HG03159 (cell line): ENCODE results near the gene SERP1.

Experiments
- ATAC-seq: cut with Tn5 transposase; IDR thresholded peaks from one replicate; pipeline ENCODE4 v1.9.1; 2021; ENCODE audit warnings: mild to moderate bottlenecking, moderate library complexity; ENCODE audit not compliant: unreplicated experiment

Gene SERP1

DNA sequence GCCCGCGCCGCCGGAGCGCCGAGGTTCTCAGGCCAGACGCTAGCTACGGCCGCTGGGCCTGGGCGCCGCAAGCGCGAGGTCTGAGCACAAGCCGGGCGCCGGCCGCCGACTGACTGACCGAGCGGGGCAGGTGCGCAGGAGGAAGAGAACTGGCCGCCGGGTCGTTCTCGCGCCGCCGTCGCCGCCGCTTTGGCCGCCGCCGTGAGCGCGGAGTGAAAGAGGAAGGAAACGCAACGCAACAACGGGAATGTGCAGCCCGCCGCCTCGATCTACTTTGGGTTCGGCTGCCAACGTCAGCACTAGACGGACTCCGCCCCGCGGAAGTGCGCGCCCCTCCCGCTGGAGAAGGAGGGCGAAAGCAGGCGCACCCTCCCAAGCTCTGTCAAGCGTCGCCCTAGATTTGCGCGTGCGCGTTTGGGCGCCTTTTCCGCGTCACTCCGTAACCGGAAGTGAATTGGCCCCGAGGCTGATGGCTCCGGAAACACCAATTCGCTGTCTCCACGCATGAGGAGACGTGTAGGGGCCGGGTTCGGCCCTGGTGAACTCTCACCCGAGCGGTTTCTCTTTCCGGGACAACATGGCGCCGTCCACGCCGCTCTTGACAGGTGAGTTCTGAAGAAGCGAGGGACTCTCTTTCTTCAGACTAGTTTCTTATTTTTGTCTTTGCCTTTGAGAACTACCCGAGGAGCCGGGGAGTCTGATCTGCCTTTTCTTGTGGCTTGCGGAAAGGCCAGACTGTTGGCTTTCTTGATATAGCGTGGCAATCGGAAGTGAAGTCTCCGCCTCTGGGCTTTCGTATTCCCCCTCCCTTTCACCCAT lies at the start of gene SERP1, which contains the start of gene EIF2A:
TSS of gene SERP1 (minus strand) at position 271 of the 819 bp plus-strand sequence. CDS start 361 bp downstream, outside the sequence.
TSS of gene EIF2A (plus strand) at position 562 of the 819 bp plus-strand sequence. CDS start at position 578, 16 bp downstream.
- ATAC-seq = peak; percentile 92

GRCh38 chr3:150594150-150594549 lies 47.9 kb upstream of the SERP1 start:
- no peak for ATAC-seq

- ATAC-seq = no peak
Observed at GRCh38 chr3:150589759-150590158, 43.5 kb upstream of the SERP1 start.

DNA sequence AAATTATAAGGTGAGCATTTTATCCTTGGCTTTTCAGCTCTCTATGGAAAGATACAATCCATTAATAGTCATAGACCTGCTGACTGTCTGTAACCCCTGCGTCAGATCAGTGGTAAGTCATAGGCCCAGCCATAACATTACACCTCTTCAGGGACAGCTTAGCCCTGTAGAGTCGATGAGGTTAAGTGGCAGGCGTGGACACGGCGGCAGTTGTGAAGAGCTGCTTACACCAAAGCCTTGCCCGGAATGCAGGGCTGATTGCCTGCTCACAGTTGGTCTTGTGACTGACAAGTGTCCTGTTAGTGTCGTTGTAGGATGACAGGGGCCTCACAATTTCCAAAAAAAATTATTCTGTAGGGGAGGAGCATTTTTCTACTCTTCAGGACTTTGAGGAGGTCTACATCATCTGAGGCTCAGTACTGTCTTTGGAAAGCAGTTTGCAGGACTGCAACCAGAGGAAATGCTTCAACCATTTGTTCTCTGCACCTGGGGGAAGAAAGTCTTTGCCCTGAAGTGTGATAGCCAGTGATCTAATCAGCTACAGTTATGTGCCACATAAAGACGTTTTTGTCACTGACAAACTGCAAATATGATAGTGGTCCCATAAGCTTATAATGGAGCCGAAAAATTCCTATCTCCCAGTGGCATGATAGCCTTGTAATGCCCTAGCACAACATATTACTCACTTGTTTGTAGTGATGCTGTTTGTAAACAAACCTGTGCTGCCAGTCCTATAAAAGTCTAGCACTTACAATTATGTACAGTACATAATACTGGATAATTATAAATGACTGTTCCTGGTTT lies 41.9 kb upstream of the SERP1 start:
- no peak for ATAC-seq

DNA sequence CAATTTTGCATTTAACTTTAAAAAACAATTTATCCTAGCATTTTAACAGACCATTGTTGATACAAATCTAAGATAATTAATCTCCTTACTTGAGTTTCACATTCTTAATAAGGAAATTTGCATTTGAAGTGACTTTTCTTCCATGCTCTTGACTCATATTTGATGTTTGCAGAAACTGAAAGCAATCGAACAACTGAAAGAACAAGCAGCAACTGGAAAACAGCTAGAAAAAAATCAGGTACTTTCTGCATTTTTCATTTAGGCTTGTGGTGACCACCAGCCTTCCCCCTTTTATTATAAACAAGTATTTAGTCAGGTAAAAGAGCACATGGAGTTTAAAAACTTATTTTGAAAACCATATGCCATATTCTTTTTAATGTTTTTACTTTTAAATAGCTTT lies 36.7 kb upstream of the SERP1 start:
- peak; percentile 53 for ATAC-seq

DNA sequence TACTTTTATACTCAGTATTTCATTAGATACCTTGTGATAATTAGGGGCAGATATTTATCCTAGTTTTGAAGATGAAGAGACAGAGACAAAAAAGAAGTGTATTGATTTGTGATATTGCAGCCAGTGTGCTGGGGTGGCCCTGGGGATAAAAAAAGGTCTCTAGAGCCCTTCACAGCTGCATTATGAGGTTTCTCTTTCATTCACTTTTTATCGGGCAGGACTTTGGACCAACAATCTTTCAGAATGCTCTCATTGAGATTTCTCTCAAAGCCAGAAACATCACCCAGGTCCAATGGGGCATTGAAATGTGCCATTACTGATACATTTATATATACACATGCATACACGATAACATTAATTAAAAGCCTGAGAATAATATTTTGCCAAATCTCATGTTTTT lies 36.3 kb upstream of the SERP1 start:
- ATAC-seq = peak; percentile 71

GRCh38 chr3:150581174-150581573 lies 34.9 kb upstream of the SERP1 start:
- ATAC-seq = no peak

- no peak for ATAC-seq
Observed at GRCh38 chr3:150577855-150578254, 31.6 kb upstream of the SERP1 start.

DNA sequence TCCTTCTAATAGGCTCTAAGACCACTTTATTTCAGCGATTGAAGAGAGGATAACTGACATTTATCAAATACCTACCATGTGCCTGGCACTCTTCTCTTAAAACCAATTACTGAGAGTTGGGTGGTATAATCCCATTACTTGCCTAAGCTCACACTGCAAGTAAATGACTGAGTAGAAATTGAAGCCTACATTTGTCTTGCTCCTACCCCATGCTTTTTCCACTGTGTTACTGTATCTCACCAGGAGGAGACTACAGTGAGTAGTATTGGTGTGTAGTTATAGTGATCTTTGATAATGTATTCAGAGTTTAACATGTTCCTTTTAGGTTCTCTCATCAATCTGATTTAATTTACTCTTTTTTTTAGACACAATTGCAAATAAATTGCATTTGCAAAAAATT lies 21.0 kb upstream of the SERP1 start:
- no peak for ATAC-seq

GRCh38 chr3:150564243-150564642 lies 17.9 kb upstream of the SERP1 start:
- no peak for ATAC-seq

DNA sequence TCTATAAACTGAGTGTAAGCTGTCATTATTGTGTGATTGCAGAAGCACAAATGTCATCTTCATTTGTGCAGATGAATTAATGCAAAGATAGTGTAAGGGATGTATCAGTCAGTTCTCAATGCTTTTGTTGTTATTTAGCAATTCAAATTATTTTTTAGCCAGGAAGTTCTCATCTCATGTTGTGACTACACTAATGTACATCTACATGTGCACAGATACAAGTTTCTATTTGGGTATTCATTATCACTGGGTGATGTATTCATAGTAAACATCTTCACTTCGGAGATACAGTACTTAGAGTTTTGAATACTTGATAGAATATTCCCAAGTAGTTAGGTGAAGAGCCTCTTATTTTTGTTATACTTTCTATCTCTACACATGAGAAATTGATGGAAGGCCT lies 11.4 kb upstream of the SERP1 start:
- ATAC-seq = no peak

DNA sequence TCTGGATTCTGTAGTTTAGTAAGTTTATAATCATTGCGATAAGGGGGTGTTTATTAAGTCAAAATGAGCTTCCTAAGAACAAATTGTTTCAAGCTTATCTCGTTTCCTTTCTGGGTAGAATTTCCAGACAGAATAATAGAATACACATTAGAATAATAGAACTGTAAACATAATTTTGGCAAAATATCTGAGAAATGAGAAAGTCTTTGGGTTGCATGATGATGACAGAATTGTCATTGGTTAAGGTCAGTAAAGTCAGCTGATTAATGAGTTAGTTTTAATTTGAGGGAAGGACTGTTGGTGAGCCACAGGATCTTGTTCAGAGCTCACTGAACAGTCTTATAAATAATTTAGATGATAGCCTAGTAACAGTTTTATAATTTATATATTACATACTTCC lies 10.5 kb upstream of the SERP1 start:
- no peak for ATAC-seq

DNA sequence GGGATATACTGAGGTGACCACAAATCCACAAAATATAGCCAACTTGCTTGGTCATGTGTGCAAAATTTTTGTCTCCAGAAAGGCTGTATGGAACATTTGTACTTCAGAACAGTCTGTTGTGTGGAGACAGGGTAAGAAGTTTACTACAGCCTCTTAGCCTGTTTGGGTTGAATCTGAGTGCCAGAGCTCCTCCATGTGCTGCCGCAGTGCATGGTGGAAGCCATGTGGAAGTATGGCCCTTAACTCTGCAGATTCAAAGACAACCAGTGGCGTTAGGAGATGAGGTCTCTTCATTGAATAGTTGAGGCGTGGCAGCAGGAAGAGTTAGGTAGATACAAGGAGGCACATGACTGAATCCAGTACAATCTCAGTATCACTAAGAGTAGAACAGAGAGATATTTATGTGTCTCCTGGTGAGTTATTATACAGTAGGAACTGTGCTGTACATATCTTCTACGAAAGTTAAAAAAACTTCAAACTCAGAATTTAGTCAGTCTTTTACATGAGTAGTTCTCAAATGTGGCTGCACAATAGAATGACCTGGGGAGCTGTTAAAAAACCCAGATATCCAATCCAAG lies 9.7 kb upstream of the SERP1 start:
- ATAC-seq = no peak

DNA sequence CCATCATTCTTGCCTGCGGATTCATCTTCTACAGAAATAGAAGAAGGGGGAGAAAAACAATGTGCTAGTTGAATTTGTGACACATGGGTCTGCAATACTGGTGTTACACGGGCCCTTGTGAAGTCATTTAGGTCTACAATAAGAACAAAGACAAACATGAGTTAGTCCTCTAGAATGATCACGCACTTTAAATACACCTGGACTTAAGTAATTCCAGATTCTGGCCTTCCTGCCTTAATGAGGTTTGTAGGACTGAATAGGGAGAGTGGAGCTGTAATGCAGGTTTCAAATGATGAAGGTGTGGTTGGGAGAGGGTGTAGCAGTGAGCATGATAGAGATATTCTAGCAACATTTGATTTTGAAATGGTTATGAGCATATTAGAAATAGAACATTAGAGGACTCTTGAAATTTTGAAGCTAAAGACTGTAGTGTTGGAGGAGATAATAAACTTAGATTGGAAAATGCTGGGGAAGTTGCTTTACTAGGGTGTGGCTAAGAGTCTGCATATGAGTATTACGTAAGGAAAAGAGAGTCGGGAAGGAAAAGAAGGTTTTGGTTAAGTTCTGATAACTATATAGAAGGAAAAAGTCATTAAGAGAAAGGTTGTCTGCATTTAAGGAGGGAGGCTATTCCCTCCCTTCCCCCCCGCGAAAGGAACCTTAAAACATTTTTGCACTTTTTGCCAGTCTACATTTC lies 897 bp upstream of the SERP1 start:
- no peak for ATAC-seq

DNA sequence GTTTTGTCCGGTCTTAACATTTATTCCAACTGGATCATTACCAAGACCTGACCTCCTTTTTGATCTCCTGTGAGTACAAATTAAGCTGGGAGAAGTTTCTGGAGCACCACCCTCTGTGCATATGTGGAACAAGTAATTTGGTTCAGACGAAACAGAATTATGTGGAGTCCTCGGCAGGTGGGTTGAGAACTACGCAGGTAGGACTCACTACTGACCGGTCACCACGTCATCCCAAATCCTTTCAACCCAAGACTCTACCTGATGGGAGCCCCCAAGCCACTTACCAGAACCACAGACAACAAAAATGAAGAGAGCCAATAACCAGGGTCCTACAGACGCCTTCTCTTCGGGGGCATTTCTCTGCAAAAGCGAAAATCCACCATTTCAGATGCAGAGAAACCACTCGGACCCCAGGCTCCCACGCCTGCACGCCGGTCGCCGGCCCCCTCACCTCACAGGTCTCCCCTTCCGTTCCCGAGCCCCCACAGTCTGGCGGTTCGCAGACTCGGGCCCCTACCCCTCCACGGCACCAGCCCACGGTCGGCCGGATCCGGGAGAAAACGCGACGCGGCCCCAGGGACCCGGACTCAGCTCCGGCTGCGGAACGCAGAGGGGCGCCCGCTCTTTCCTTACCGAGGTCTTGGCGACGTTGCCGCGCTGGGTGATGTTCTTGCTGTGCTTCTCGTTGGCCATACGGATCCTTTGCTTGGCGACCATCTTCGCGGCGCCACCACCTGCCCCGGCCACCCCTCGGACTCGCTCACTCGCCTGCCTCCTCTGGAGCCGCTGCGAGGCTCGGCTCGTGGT lies 674 bp downstream of the SERP1 start:
- peak; percentile 18 for ATAC-seq

GRCh38 chr3:150544726-150545125 lies 1.6 kb downstream of the SERP1 start:
- no peak for ATAC-seq

- ATAC-seq = no peak
Observed at GRCh38 chr3:150544041-150544440, 2.3 kb downstream of the SERP1 start.

DNA sequence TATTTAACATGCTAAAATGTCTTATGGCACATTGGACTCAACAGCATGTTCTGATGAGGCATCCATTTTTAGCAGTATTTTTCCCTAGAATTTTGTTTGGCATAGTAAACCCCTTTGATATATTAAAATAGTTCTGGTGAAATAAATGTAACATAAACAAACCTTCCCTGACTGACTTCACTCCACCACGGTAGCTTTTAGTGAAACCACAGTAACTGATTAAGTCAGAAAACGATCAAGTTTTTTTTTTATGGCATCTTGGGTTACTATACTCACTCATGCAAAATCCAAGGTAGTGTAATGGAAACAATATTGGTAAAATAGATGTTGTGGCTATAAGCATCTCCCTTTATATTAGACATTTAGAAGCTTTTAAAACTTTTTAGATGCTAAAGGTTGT lies 2.8 kb downstream of the SERP1 start:
- ATAC-seq = no peak

DNA sequence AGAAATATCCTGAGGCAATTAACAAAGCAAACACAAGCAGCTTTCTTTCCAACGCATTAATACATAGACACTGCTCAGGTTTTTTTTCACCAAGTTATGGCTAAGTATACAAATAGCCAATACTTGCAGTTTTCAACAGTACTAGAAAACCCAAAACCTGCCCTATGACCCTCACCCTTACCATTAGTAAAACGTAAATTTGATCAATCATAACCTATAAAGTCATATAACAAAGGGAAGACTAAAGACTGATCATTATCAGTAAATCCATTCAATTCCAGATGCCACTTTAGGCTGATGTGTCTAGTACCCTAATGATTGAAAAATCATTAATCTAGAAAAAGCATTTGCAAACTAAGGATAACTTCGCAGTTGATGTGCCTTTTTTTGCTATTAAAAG lies 3.2 kb downstream of the SERP1 start:
- ATAC-seq = no peak

DNA sequence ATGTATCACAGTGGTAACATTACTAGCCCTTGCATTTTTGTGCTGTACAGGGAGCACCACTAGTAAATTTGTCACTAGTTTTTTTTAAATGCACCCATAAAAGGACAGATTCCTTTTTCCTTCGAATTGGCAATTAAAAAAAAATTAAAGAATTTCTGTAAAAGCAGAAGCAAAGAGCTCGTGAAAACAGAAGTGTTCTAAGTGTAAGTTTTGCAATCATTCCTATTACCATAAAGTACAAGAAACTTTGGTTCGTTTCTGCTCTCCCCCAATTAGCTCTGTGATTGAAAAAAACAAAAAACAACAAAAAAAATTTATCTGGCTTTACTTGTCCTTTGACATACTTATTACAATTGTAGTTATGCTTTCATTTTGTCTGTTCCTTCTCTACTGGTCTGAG lies 5.3 kb downstream of the SERP1 start:
- ATAC-seq = no peak
